T-cell (primary cell): ENCODE data around the gene SLC16A13. TPM values are rescaled to one million over a fixed set of nuclear protein-coding genes. Genes with fewer than 3 reads are reported as not detected.

Experiments used
- ATAC-seq, 4 experiments: fragments of 200-7000 bp in 3 of 4; fragments of 150-1000 bp in 1 of 4; cut with Tn5 transposase; replicated peaks in 1 of 4; 1 replicate in 3 of 4; 2 replicates in 1 of 4; pipeline ENCODE4 v1.10.0; 2021; ENCODE audit warnings: moderate library complexity in 3 of 4, mild to moderate bottlenecking in 2 of 4, moderate number of reproducible peaks in 1 of 4
- CTCF ChIA-PET, 2 donors: fragments of 300-600 bp; sonication (Branson Sonifier 250); formaldehyde crosslinking; loops; one replicate each; lab custom pipeline; 2022; ENCODE audit warnings: antibody characterized with exemption in 2 of 2; lab: Charles Lee
- POLR2A ChIA-PET, 2 donors: fragments of 300-600 bp; sonication (Branson Sonifier 250); formaldehyde crosslinking; loops; one replicate each; lab custom pipeline; 2022; ENCODE audit warnings: antibody characterized with exemption in 2 of 2; lab: Charles Lee
- DNase-seq, 35 experiments: peaks; one replicate each; pipeline versions ENCODE4 v3.0.0 to v3.0.0-alpha.2; 2013 to 2023
- H3K27ac ChIP-seq: one replicate; pipeline ENCODE4 v1.5.1; 2013; ENCODE audit warnings: low read length
- H3K27me3 ChIP-seq, 2 experiments: replicated peaks in 1 of 2; 1 replicate in 1 of 2; 2 replicates in 1 of 2; pipeline versions ENCODE4 v1.6.1 to v1.7.0; 2013; ENCODE audit warnings: low read length in 1 of 2, mixed read lengths in 1 of 2; ENCODE audit not compliant: control insufficient read depth in 2 of 2, insufficient read depth in 2 of 2; ENCODE audit errors: extremely low read depth in 1 of 2
- H3K36me3 ChIP-seq, 2 donors: 1 replicate in 1 of 2; 2 replicates in 1 of 2; pipeline versions ENCODE4 v1.6.1 to v1.7.0; 2013; ENCODE audit warnings: low read length in 1 of 2; ENCODE audit not compliant: control insufficient read depth in 2 of 2, insufficient read depth in 1 of 2; ENCODE audit errors: extremely low read depth in 1 of 2
- H3K4me1 ChIP-seq, 2 experiments: 1 replicate in 1 of 2; 2 replicates in 1 of 2; pipeline versions ENCODE4 v1.6.1 to v1.7.0; 2013; ENCODE audit warnings: low read length in 2 of 2, mixed read lengths in 1 of 2; ENCODE audit not compliant: insufficient read depth in 2 of 2, control insufficient read depth in 1 of 2; ENCODE audit errors: extremely low read depth in 1 of 2
- H3K4me3 ChIP-seq, 2 donors: 1 replicate in 1 of 2; 2 replicates in 1 of 2; pipeline versions ENCODE4 v1.5.1 to v1.7.0; 2013; ENCODE audit warnings: mild to moderate bottlenecking in 2 of 2, low read length in 1 of 2, moderate library complexity in 1 of 2; ENCODE audit not compliant: control insufficient read depth in 1 of 2; ENCODE audit errors: extremely low read depth in 1 of 2
- H3K9me3 ChIP-seq: 2 replicates; pipeline ENCODE4 v1.7.0; 2013
- H3K27ac Mint-ChIP-seq, 2 donors: one replicate each; pipeline ENCODE4 v1.8.0; 2020 to 2021; ENCODE audit warnings: mild to moderate bottlenecking in 2 of 2, mixed read lengths in 2 of 2
- H3K27me3 Mint-ChIP-seq, 2 donors: one replicate each; pipeline ENCODE4 v1.8.0; 2021 to 2022; ENCODE audit warnings: mixed read lengths in 2 of 2
- H3K36me3 Mint-ChIP-seq: one replicate; pipeline ENCODE4 v1.8.0; 2021; ENCODE audit warnings: mixed read lengths
- H3K4me1 Mint-ChIP-seq, 3 donors: one replicate each; pipeline ENCODE4 v1.8.0; 2020 to 2022; ENCODE audit warnings: mixed read lengths in 3 of 3, mild to moderate bottlenecking in 1 of 3
- H3K4me3 Mint-ChIP-seq, 3 donors: one replicate each; pipeline ENCODE4 v1.8.0; 2020 to 2022; ENCODE audit warnings: mild to moderate bottlenecking in 3 of 3, mixed read lengths in 3 of 3, moderate library complexity in 3 of 3
- H3K9me3 Mint-ChIP-seq, 3 donors: one replicate each; pipeline ENCODE4 v1.8.0; 2020 to 2022; ENCODE audit warnings: mixed read lengths in 3 of 3
- WGBS: methylation state at CpG from one replicate; pipeline ENCODE4 v1.1.5; 2013; ENCODE audit warnings: missing lambda C conversion rate; ENCODE audit not compliant: insufficient coverage; 5-methylcytosine and 5-hydroxymethylcytosine counted together
- total RNA-seq, 35 experiments: library from RNA in 6 of 35; stranded (reverse) in 6 of 35; fragments of 120-200 nt in 1 of 35; gene quantifications; one replicate each; pipeline versions ENCODE4 v1.2.1 to v1.2.4 and lab custom pipeline; 2013 to 2026

Gene SLC16A13
- total RNA-seq, 5 donors from 2014 or later (not counting 1 experiment from before 2014, with no cell fraction given), result 3.8 to 17.6 (median 15.4) TPM

GRCh38 chr17:7060165-7060891, 24.5 kb downstream of the SLC16A13 start:
- H3K27me3 Mint-ChIP-seq, result peaks cover 15 to 17% of the 10 kb centered on the region in 2 donors
- no peak overlapping the region for H3K27ac ChIP-seq
- no peak overlapping the region for H3K4me3 ChIP-seq
- DNase-seq (no peak), ATAC-seq (peak in 1 of 4 experiments; percentile 43)
- ChIA-PET POLR2A (no interaction called here), CTCF (interaction anchor here in 1 of 2 donors (0.5 to 0.8 kb wide), 2 partner anchors 21 to 73 kb away, joined by 3 to 4 read pairs; no protein-coding TSS in a partner anchor)
- H3K36me3 Mint-ChIP-seq, result no peaks in the 10 kb centered on the region
- no peak overlapping the region for H3K27ac Mint-ChIP-seq
- H3K4me1 ChIP-seq, result no peaks in the 10 kb centered on the region
- peaks cover 5 to 6% (median 5%) of the 10 kb centered on the region in 3 donors for H3K4me1 Mint-ChIP-seq
- H3K9me3 Mint-ChIP-seq, result no peaks in the 10 kb centered on the region
- H3K36me3 ChIP-seq, result no peaks in the 10 kb centered on the region
- WGBS, result 43% methylated on average over 2 of the region's 6 CpGs
- H3K4me3 Mint-ChIP-seq, result no peak overlapping the region
- H3K27me3 ChIP-seq, result peaks cover 0 to 12% of the 10 kb centered on the region in 2 experiments
- no peaks in the 10 kb centered on the region for H3K9me3 ChIP-seq

GRCh38 chr17:7063518-7064094, 27.8 kb downstream of the SLC16A13 start:
- H3K27me3 Mint-ChIP-seq, result peaks cover 15% of the 10 kb centered on the region in 2 donors
- H3K27ac Mint-ChIP-seq, result no peak overlapping the region
- CTCF ChIA-PET, result no interaction called here

GRCh38 chr17:7064261-7064660, 28.4 kb downstream of the SLC16A13 start:
- Mint-ChIP-seq H3K4me3 (no peak overlapping the region), H3K27me3 (peaks cover 15% of the 10 kb centered on the region in 2 donors), H3K4me1 (peaks cover 0 to 6% (median 5%) of the 10 kb centered on the region in 3 donors), H3K27ac (no peak overlapping the region), H3K9me3 (peaks cover 10 to 20% (median 10%) of the 10 kb centered on the region in 3 donors), H3K36me3 (peaks cover 6% of the 10 kb centered on the region)
- Histone ChIP-seq H3K27ac (no peak overlapping the region), H3K4me3 (no peak overlapping the region), H3K36me3 (no peaks in the 10 kb centered on the region), H3K4me1 (no peaks in the 10 kb centered on the region), H3K27me3 (peaks cover 0 to 14% of the 10 kb centered on the region in 2 experiments), H3K9me3 (no peaks in the 10 kb centered on the region)
- CTCF ChIA-PET, result no interaction called here
- ATAC-seq (no peak), DNase-seq (no peak)
- POLR2A ChIA-PET, result no interaction called here
- WGBS, result 69% methylated on average over 4 of the region's 4 CpGs

More at GRCh38 chr17:7063518-7064094, 27.8 kb downstream of the SLC16A13 start:
- peaks cover 5 to 6% (median 5%) of the 10 kb centered on the region in 3 donors for H3K4me1 Mint-ChIP-seq
- POLR2A ChIA-PET, result no interaction called here
- H3K9me3 ChIP-seq, result no peaks in the 10 kb centered on the region
- H3K27ac ChIP-seq, result no peak overlapping the region
- peaks cover 2% of the 10 kb centered on the region for H3K36me3 Mint-ChIP-seq
- no peaks in the 10 kb centered on the region for H3K4me1 ChIP-seq
- peaks cover 0 to 14% of the 10 kb centered on the region in 2 experiments for H3K27me3 ChIP-seq
- no peaks in the 10 kb centered on the region for H3K36me3 ChIP-seq
- H3K9me3 Mint-ChIP-seq, result peaks cover 5 to 14% (median 7%) of the 10 kb centered on the region in 3 donors
- ATAC-seq (no peak), DNase-seq (no peak)
- H3K4me3 Mint-ChIP-seq, result no peak overlapping the region
- H3K4me3 ChIP-seq, result no peak overlapping the region
- 77% methylated on average over 3 of the region's 6 CpGs for WGBS

GRCh38 chr17:7067198-7067597, 31.4 kb downstream of the SLC16A13 start:
- H3K4me1 ChIP-seq, result no peaks in the 10 kb centered on the region
- ChIA-PET CTCF (no interaction called here), POLR2A (no interaction called here)
- H3K4me3 Mint-ChIP-seq, result no peak overlapping the region
- no peak overlapping the region for H3K27ac Mint-ChIP-seq
- no CpG with 5 or more reads among the region's 1 CpG for WGBS
- ATAC-seq (no peak), DNase-seq (no peak)
- no peaks in the 10 kb centered on the region for H3K4me1 Mint-ChIP-seq
- no peak overlapping the region for H3K4me3 ChIP-seq
- no peaks in the 10 kb centered on the region for H3K36me3 ChIP-seq
- H3K27me3 ChIP-seq, result peaks cover 0 to 8% of the 10 kb centered on the region in 2 experiments
- H3K9me3 ChIP-seq, result no peaks in the 10 kb centered on the region
- H3K36me3 Mint-ChIP-seq, result peaks cover 6% of the 10 kb centered on the region
- peaks cover 11% of the 10 kb centered on the region in 2 donors for H3K27me3 Mint-ChIP-seq
- no peak overlapping the region for H3K27ac ChIP-seq
- H3K9me3 Mint-ChIP-seq, result peaks cover 10 to 20% (median 10%) of the 10 kb centered on the region in 3 donors

GRCh38 chr17:7068268-7068667, 32.5 kb downstream of the SLC16A13 start:
- peaks cover 10 to 20% (median 10%) of the 10 kb centered on the region in 3 donors for H3K9me3 Mint-ChIP-seq

GRCh38 chr17:7070712-7071111, 34.9 kb downstream of the SLC16A13 start:
- H3K9me3 Mint-ChIP-seq, result peaks cover 10 to 20% (median 10%) of the 10 kb centered on the region in 3 donors

More at GRCh38 chr17:7068268-7068667, 32.5 kb downstream of the SLC16A13 start:
- ATAC-seq, result no peak
- Histone ChIP-seq H3K4me1 (no peaks in the 10 kb centered on the region), H3K27me3 (peaks cover 0 to 8% of the 10 kb centered on the region in 2 experiments), H3K27ac (no peak overlapping the region), H3K36me3 (no peaks in the 10 kb centered on the region), H3K4me3 (no peak overlapping the region), H3K9me3 (no peaks in the 10 kb centered on the region)
- WGBS, result no CpG with 5 or more reads among the region's 1 CpG
- no peak overlapping the region for H3K4me3 Mint-ChIP-seq
- H3K36me3 Mint-ChIP-seq, result peaks cover 6% of the 10 kb centered on the region
- ChIA-PET POLR2A (no interaction called here), CTCF (no interaction called here)
- H3K27me3 Mint-ChIP-seq, result peaks cover 7 to 8% of the 10 kb centered on the region in 2 donors
- no peak overlapping the region for H3K27ac Mint-ChIP-seq
- no peak for DNase-seq
- H3K4me1 Mint-ChIP-seq, result no peaks in the 10 kb centered on the region

More at GRCh38 chr17:7070712-7071111, 34.9 kb downstream of the SLC16A13 start:
- no peaks in the 10 kb centered on the region for H3K9me3 ChIP-seq
- no peaks in the 10 kb centered on the region for H3K36me3 ChIP-seq
- no peaks in the 10 kb centered on the region for H3K27me3 Mint-ChIP-seq
- peaks cover 6% of the 10 kb centered on the region for H3K36me3 Mint-ChIP-seq
- ATAC-seq, result no peak
- 100% methylated on average over 1 of the region's 3 CpGs for WGBS
- no peak overlapping the region for H3K27ac ChIP-seq
- DNase-seq, result no peak
- H3K27ac Mint-ChIP-seq, result no peak overlapping the region
- H3K27me3 ChIP-seq, result peaks cover 0 to under 1% of the 10 kb centered on the region in 2 experiments
- ChIA-PET POLR2A (interaction anchor here in 1 of 2 donors (0.7 kb wide), 1 partner anchor 214 kb away, joined by 3 read pairs; no protein-coding TSS in a partner anchor), CTCF (interaction anchor here in 1 of 2 donors (0.7 kb wide), 1 partner anchor 1584 kb away, joined by 3 read pairs; no protein-coding TSS in a partner anchor)
- no peak overlapping the region for H3K4me3 Mint-ChIP-seq
- no peaks in the 10 kb centered on the region for H3K4me1 ChIP-seq
- H3K4me3 ChIP-seq, result no peak overlapping the region
- no peaks in the 10 kb centered on the region for H3K4me1 Mint-ChIP-seq
